ENCODE data around the gene PLA2G4A.

GRCh38 chr1:186958520-186958919 is 129.8 kb downstream of the PLA2G4A start:
- TF ChIP-seq CTCF (IDR thresholded peaks at IDR 0.05) (no peak), REST (IDR thresholded peaks at IDR 0.05; ENCODE audit: insufficient read depth in 1 of 2, low read depth in 2 of 2, low read length in 1 of 2) (no peak), SIN3A (IDR thresholded peaks at IDR 0.05; ENCODE audit: borderline replicate concordance, insufficient read depth, low read depth, low read length) (no peak), POLR2AphosphoS5 (IDR thresholded peaks at IDR 0.05; ENCODE audit: low read depth, low read length) (no peak)
